ENCODE data around the gene ZC3H7A.
"Not testable (repeated sequence)": the region's sequence is repeated elsewhere in the genome, so short reads cannot be mapped to it uniquely, and the experiment has no call there.

The ZC3H7A gene

DNA sequence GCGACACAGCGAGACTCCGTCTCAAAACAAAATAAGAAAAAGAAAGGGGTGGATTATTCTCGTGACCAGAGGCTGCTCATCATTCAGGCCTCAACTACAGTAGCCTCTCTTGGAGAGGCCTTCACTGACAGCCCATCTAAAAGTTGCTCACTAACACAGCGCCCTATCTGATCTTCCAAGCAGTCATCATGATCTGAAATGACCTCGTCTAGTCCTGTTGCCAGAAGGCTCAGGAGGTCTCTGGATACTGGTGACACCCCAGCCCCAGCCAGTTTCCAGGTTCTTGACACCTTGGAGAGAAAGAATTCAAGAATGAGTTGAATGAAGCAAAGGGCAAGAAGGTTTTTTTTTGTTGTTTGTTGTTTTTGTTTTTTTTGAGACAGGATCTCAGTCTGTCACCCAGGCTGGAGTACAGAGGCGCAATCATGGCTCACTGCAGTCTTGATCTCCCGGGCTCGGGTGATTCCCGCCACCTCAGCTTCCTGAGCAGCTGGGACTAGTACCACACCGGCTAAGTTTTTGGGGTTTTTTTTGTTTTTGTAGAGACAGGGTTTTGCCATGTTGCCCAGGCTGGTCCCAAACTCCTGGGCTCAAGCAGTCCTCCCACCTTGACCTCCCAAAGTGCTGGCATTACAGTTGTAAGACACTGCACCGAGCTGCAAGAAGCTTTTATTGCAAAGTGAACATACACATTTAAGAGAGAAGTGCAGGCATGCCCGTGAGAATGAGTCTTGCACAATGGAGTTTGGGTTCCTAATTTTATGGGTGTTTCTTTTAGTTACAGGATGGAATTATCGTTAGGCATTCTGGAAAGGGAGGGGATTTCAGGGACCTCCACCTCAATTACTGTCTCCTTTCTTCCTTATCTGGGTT, 2.7 kb upstream of the ZC3H7A start:
- no peak for DNase-seq (ENCODE audit: low read depth)

DNA sequence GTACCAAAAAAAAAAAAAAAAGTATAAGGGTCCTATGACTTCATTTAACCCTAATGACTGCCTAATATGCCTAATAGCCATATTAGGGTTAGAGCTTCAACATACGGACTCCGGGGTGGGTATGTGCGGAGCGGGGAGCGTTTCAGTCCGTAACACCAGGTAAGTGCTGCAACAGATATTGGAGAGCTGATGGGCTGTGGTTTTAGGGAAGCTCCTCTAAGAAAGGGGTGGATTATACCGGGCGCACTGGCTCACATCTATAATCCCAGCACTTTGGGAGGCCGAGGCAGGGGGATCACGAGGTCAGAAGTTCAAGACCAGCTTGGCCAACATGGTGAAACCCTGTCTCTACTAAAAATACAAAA, 1.9 kb upstream of the ZC3H7A start:
- no peak for DNase-seq (ENCODE audit: low read depth)

DNA sequence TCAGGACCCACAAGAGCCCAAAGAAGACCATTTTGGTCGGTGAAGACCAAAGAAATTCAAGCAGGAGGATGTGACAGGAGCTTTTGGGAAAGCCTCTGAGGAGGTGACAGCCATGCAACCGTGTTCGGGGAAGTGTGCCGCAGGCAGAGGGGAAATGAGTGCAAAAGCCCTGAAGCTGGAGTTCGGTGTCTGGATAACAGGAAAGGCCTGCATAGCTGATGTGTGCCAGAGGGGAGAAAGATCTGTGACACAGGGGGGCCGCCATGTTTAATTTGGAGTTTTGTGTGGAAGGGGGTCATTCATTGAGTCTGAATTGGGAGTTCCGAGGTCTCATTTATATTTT, 870 bp upstream of the ZC3H7A start:
- no peak for DNase-seq (ENCODE audit: low read depth)

DNA sequence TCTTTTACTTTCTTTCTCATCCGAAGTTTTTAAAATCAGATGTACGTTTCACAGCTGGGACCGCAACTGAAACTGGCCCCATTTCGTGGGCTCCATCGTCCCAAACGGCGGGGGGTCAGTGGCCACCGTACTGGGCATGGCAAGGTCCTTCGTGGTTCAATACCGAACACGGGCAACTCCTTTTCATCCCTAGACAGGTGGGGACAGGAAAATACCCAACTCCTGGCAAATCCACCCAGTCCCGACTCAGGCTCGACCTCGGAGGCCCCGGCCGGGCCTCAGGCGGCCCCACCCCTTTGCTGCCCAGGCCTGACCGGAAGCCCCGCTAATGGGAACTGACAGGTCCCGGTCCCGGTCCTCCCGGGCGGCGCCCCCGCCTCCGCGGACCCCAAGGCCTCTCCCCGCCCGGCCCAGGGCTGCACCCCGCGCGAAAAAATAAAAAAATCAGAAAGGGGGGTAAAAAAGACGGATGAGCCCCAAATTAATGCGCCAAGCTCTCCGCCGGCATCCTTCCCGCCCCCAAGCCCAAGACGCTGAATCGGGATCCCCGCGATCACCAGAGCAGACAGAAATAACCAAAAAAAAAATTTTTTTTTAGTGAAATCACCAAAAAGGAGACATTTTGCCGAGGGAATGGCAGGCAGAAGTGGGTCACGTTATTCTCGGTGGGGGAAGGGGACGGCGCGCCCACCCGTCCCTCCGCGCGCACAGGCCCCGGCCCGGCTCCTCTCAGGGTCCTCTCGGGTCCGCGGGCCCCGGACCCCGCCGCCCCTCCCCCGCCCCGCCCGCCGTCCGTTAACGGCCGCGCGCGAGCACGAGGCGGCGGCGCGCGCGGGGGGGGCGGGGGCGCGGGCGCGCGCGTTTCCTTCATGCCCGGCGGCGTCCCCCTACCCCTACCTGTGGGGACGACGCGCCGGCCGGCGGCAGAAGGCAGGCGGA, 562 bp downstream of the ZC3H7A start:
- DNase-seq (ENCODE audit: low read depth): no peak

DNA sequence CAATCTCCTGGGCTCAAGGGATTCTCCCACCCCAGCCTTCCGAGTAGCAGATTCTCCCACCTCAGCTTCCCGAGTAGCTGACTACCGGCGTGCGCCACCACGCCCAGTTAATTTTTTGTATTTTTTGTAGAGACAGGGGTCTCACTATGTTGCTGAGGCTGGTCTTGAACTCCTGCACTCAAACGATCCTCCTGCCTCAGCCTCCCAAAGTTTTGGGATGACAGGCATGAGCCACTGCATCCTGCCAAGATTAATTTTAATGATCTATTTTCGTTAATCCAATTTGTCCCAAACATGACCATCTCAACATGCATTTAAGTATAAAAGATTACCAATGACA, 1.2 kb downstream of the ZC3H7A start:
- no peak for DNase-seq (ENCODE audit: low read depth)

DNA sequence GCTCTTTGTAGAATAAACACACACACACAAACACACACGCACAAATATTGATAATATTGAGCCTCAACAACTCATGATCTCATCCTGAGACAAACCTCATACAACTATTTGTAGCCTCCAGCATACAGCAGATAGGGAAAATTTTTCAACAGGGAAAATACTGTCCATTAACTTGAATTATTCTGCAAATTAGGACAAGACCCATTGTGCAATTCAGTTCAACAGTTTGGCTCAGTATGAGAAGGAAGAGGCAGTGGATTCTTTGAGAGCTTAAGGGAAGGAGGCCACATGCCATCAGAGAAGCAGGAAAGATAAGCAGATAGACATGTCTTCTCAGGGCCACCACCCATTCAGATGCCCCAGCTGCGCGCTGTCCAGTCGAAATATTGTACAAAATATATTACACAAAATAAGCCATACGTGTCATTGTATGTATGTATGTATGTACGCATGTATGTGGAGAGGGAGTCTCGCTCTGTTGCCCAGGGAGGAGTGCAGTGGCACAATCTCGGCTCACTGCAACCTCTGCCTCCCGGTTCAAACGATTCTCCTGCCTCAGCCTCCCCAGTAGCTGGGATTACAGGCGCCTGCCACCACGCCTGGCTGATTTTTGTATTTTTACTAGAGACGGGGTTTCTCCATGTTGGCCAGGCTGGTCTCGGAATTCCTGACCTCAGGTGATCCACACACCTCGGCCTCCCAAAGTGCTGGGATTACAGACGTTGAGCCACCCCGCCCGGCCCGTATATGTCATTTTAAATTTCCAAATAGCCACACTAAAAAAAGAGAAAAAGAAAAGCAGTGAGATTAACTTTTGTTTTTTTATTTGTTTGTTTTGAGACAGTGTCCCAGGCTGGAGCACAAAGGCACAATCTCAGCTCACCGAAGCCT, 1.8 kb downstream of the ZC3H7A start:
- DNase-seq (ENCODE audit: low read depth): no peak

DNA sequence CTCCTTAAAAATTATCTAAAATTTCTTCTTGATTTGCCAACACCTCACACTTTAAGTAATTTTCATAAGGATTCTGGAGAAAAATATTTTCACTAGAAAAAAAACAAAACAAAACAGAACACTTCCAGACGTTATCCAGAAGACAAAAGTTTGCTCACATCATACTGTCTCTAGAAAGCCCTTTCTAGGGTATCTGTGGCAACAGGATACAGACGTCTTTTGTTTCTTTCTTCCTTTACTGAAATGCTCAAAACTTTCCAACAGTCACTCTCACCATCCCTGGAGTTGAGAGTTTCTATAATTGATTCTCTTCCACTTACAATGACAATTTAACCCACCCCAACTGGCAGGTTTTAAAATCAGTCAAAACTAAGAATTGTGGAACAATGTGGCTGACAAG, 2.6 kb downstream of the ZC3H7A start:
- DNase-seq (ENCODE audit: low read depth): no peak

DNA sequence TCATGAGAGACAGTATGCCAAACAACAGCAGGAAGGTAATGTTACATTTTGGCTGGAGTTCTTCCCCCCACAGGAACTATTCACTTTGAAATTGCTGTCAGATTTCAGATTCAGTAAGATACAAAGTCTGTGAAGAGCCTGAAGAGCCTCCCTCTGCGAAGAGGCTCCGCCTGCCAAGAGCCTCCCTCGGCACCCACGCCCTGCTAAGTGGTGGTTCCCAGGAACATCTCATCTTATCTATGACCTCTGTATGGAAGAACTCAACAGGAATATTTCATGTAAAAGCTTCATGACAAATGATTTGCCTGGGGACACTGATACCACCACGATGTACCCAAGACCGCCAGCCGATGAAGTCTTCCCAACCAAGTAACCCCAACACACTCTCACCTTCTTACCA, 3.2 kb downstream of the ZC3H7A start:
- DNase-seq (ENCODE audit: low read depth): no peak

DNA sequence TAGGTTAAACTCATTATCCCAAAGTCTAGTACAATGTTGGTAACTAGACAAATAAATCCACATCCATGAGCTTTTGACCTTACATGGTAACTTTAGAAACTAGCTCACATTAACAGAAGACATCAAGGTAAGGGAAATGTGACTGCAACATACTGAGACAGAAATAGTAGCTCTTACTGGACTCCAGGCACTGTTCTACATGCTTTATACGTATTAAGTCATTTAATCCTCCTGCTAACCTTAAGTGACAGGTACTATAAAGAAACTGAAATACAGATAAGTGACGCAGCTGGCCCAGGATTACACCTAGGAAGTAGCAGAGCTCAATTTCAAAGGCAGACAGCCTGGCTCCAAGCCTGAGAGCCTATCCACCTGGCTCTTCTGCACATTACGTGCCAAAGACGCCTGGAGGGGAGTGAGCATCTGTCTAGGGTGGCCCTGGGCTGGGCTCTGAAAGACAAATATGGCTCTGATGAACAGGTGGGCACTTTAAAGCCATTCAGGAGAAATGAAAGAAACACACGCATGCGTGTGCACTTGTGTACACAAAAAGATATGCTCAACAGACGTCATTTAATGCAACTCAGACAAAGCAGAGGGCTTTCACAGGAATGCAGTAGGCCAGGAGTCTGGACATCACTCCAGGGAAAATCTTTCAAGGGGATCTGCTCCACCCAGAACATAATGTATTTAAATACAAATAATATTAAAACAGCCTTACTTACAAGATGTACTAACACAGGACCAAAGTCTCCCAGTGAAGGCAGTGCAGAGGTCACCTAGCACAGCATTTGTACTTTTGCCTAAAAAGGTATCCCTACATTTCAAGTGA, 4.4 kb downstream of the ZC3H7A start:
- DNase-seq (ENCODE audit: low read depth): no peak

DNA sequence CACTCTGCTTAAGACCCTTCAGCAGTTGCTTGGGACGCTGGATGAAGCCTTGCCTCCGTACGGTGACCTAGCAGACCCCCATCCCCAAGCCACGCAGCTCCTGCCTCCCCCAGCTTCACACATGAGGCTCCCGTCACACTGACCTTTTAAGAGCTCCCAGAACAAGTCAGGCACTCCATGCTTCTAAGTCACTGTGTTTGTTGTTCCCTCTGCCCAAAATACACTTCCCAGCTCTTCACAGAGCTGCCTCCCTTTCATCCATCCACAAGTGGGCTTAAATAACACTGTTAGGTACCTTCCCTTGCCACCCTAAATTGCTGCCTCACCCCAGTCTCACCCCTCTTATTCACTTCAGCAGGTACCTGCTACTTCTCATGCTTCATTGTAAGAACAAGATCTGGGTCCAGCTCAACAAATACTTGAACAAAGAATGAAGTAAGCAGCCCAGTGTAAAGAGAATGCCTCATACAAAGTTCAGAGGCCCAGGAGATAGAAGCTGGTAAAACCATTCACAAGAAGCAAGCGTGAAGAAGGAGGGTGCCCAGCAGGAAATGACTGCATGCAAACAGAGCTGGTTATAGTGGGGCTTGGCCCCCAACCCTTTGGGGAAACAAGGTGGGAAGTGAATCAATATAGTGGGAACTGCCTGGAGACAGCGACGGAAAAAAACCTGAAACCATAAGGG, 5.8 kb downstream of the ZC3H7A start:
- DNase-seq (ENCODE audit: low read depth): no peak

DNA sequence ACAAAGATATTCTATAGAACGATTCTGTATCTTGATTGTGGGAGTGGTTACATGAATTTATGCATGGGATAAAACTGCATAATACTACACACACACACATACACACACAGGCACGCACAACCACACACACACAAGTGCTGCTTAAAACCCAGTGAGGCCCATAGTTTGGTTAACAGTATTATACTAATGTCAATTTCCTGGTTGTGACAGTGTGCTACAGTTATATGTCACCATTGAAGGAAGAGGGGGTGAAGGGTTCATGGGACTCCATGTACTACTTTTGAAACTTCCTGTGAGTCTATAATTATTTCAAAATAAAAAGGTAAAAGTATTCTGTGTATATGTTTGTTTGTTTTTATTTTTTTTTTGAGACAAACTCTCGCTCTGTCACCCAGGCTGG, 8.1 kb downstream of the ZC3H7A start:
- no peak for DNase-seq (ENCODE audit: low read depth)

DNA sequence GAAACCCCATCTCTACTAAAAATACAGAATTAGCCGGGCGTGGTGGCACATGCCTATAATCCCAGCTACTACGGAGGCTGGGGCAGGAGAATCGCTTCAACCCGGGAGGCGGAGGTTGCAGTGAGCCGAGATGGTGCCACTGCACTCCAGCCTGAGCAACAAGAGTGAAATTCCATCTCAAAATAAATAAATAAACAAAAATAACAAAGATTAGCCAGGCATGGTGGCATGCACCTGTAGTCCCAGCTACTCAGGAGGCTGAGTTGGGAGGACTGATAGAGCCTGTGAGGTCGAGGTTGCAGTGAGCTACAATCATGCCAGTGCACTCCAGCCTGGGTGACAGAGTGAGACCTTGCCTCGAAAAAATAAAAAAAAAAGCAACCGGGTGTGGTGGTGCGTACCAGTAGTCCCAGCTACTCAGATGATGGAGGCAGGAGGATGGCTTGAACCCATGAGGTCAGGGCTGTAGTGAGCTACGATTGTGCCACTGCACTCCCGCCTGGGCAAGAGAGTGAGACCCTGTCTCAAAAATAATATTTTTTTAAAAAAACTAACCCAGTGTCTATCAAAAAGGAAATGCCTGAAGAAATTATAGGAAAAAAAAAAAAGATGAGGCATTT, 12.0 kb downstream of the ZC3H7A start:
- DNase-seq (ENCODE audit: low read depth): not testable (repeated sequence)

DNA sequence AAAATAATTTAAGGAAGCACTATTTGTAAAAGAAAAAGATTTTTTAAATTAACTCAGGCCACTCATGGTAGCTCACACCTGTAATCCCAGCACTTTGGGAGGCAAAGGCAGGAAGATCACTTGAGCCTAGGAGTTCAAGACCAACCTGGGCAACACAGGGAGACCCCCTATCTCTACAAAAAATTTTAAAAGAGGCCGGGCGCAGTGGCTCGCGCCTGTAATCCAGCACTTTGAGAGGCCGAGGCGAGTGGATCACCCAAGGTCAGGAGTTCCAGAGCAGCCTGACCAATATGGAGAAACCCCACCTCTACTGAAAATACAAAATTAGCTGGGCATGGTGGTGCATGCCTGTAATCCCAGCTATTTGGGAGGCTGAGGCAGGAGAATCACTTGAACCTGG, 12.7 kb downstream of the ZC3H7A start:
- DNase-seq (ENCODE audit: low read depth): not testable (repeated sequence)

DNA sequence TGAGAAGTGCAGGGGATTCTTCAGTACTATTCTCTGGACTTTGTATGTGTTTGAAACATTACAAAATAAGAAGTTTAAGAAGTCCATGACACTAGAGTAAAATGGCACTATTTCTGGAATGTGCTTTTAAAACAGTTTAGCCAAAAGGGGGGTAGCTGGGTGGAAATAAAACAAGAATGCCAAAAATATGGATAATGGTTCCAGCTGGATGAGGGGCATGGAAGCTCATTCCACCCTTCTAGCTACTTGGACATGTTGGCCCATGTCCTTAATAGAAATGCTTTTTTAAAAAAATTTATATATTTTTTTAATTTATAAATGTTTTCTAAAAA, 13.1 kb downstream of the ZC3H7A start:
- DNase-seq (ENCODE audit: low read depth): no peak

DNA sequence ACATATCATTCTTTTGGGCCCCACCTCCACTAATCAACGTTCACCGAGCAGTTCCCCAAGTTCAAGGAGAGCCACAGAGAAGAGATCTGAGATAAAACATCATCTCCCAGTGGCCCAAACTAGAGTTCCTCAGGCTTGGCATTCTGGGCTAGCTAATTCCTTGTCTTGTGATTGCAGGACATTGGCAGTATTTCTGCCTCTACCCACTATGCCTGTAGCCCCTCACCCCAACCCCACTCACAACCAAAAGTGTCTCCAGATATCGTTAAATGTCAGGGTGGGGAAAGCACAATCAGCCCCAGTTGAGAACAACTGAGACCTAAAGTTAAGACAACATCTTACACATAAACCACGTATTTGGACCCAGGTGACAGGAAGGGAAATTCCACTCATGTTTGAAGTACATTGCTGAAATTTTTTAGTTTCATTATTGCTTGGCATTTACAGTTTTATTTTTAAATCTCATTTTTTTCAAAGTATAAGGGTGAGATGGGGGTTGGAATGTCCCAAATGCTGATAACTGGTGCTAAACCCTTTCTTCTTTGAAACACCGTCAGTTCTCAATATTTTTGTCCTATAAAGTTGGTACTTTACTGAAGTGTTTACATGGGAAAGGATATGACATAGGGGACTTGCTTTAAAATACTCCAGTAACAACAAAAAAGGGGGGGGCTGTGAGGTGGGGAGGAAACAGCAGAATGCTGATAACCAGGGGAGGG, 13.6 kb downstream of the ZC3H7A start:
- no peak for DNase-seq (ENCODE audit: low read depth)

DNA sequence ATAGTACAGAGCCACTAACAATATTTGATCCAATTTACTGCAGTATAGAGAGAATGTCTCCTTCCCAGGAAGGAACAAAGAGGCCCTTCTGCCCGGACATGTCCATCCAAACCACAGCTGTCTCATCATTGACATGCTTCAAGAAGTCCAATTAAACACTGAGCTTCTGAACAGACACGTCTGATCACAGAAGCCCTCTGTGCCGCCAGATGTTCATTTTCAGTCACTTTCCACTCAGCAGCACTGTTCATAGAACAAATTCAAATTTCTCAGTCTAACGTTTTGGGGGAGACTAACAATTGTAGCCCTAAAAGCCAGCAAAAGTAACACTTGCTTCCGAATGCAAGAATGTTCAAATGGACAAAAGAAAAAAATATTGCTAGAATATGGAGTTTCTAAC, 15.3 kb downstream of the ZC3H7A start:
- DNase-seq (ENCODE audit: low read depth): no peak

DNA sequence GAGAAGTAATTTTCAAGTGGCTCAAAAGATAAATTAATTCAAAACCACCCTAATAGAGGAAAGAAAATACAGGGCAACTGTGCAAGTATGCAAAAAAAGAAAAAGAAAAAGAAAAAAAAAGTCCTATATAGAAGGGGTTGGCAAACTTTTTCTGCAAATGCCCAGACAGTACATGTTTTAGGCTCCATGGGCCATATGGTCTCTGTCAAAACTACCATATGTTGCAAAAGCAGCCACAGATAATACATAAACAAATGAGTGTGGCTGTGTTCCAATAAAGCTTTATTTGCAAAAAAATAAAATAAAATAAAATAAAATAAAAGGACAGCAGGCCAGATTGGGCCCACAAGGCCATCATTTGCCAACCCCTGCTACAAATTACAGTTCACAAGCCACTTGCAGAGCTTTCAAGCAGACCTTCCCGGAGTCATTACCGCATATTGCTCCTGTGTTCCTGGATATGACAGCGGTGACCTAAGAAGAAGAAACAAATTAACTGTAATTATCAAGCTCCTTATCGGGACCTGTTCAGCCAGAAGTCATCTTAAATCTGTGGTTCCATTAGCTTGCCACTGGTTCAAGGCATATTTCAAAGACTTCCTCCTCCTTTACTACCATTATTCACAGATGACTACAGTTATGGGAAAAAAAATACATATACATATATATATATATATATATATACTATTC, 15.9 kb downstream of the ZC3H7A start:
- DNase-seq (ENCODE audit: low read depth): no peak

DNA sequence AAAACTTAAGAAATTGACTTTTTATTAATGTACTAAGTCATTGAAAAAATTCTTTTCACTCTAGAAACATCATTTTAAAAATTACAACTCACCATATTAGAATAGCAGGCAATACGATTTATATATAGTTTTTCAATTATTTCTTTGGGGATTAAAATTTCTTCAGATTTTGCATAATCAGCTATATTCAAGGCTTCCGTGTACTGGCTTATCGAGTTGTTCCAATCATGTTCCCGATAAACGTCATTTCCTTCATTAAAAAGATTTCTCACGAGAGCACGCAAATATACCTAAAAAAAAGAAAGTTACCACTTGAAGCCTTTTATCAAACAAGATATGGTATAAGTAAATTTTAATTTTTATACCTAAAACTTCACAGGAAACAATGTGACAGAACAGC, 18.0 kb downstream of the ZC3H7A start:
- DNase-seq (ENCODE audit: low read depth): no peak

DNA sequence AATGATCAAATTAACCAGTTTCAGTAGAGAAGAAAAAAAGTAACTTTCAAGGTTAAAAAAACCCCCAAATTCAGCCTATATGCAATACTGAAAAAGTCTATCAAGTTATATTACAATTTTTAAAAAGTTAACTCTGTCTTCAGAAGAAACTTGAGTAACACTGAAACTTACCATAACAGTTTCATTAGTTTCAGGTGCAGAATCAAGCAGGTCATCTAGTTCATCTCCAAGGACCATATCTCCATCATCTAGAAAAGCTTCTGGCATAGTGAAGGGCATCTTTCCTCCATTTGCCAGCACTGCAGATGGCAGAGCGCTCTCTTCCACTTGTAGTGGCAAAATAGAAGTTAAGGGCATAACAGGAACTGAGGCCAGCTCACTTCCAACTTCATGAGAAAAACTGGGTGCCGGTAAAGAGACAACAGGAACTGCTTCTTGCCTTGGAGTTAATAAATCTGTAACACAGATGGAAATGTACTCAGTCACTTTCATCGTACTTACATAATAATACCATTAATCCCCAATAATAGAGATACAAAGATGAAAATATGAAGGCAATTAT, 22.9 kb downstream of the ZC3H7A start:
- no peak for DNase-seq (ENCODE audit: low read depth)

Measured in stimulated activated CD8-positive, alpha-beta memory T cell treated with anti-CD3 and anti-CD28 coated beads, Interleukin-15, amount 100 ng/mL, for 1 hour (primary cell).